Keratinocyte (primary cell): Measurements from ENCODE around the gene ABCB11. TPM values are rescaled to one million over a fixed set of nuclear protein-coding genes. Genes with fewer than 3 reads are reported as not detected.
A peak's percentile ranks its signal among the peaks of the same experiment; 100 is the strongest.

Source experiments
- DNase-seq: peaks from one replicate; pipeline ENCODE4 v3.0.0-alpha.2; 2011; ENCODE audit warnings: low read depth, missing footprints, low spot score
- FAIRE-seq: peaks from 2 replicates; lab custom pipeline; 2011; peaks lifted over from hg19 to GRCh38; lab: Jason Lieb, UNC
- H2AFZ ChIP-seq: 2 replicates; pipeline ENCODE4 v1.6.0; 2012; ENCODE audit warnings: low read length, control low read depth, inconsistent platforms; ENCODE audit not compliant: control insufficient read depth
- H3K27ac ChIP-seq: 2 replicates; pipeline ENCODE4 v1.5.1; 2011; ENCODE audit warnings: low read length; ENCODE audit not compliant: control insufficient read depth, insufficient read depth
- H3K27me3 ChIP-seq: 3 replicates; pipeline ENCODE4 v1.6.0; 2011; ENCODE audit warnings: low read length; ENCODE audit not compliant: control insufficient read depth, insufficient read depth; ENCODE audit errors: extremely low read depth
- H3K36me3 ChIP-seq, 2 experiments: 2 replicates in 1 of 2; 3 replicates in 1 of 2; pipeline ENCODE4 v1.5.1; 2011; ENCODE audit warnings: low read length in 2 of 2, mild to moderate bottlenecking in 1 of 2; ENCODE audit not compliant: control insufficient read depth in 2 of 2, insufficient read depth in 2 of 2; ENCODE audit errors: extremely low read depth in 1 of 2
- H3K4me1 ChIP-seq: 3 replicates; pipeline ENCODE4 v1.5.1; 2011; ENCODE audit warnings: low read length; ENCODE audit not compliant: control insufficient read depth, insufficient read depth; ENCODE audit errors: extremely low read depth
- H3K4me2 ChIP-seq: 3 replicates; pipeline ENCODE4 v1.6.0; 2011; ENCODE audit warnings: low read depth, low read length; ENCODE audit not compliant: control insufficient read depth, insufficient read depth; ENCODE audit errors: extremely low read depth
- H3K4me3 ChIP-seq, 3 experiments: fragments of 200-600 bp in 1 of 3; sonication (generic) in 1 of 3; 2 replicates in 2 of 3; 3 replicates in 1 of 3; pipeline ENCODE4 v1.5.1; 2011 to 2016; ENCODE audit warnings: low read length in 3 of 3, mild to moderate bottlenecking in 3 of 3, control low read depth in 2 of 3, inconsistent platforms in 1 of 3, low read depth in 1 of 3, mixed read lengths in 1 of 3, mixed run types in 1 of 3, moderate library complexity in 1 of 3; ENCODE audit not compliant: control insufficient read depth in 2 of 3, insufficient read depth in 2 of 3; ENCODE audit errors: extremely low read depth in 1 of 3
- H3K79me2 ChIP-seq: 2 replicates; pipeline ENCODE4 v1.6.0; 2012; ENCODE audit warnings: low read length; ENCODE audit not compliant: control insufficient read depth, insufficient read depth
- H3K9ac ChIP-seq: 3 replicates; pipeline ENCODE4 v1.6.0; 2011; ENCODE audit warnings: low read length; ENCODE audit not compliant: control insufficient read depth, insufficient read depth; ENCODE audit errors: extremely low read depth
- H3K9me1 ChIP-seq: 3 replicates; pipeline ENCODE4 v1.6.0; 2011; ENCODE audit warnings: low read length; ENCODE audit not compliant: control insufficient read depth, insufficient read depth; ENCODE audit errors: extremely low read depth
- H3K9me3 ChIP-seq: 2 replicates; pipeline ENCODE4 v1.5.1; 2012; ENCODE audit warnings: low read depth, low read length; ENCODE audit not compliant: control insufficient read depth
- H4K20me1 ChIP-seq: 3 replicates; pipeline ENCODE4 v1.6.0; 2011; ENCODE audit warnings: low read length; ENCODE audit not compliant: control insufficient read depth, insufficient read depth; ENCODE audit errors: extremely low read depth
- EZH2 ChIP-seq: IDR thresholded peaks from one replicate; pipeline ENCODE4 v1.6.1; 2012; ENCODE audit warnings: inconsistent platforms, mild to moderate bottlenecking, low read length, moderate library complexity
- dilution Hi-C: fragments of 300-500 bp; cut with MboI; formaldehyde crosslinking; loops from one replicate; pipeline ENCODE4 v1.7.0; 2020; ENCODE audit warnings: low sequenced_read_pairs; ENCODE audit not compliant: extremely low pct_ligation_motif_present
- polyA plus RNA-seq, 5 experiments: library from polyadenylated mRNA; depleted of rRNA in 3 of 5; stranded (reverse) in 3 of 5; stranded (forward) in 1 of 5; unstranded in 1 of 5; fragments of >200 nt; gene quantifications; 1 replicate in 1 of 5; 2 replicates in 3 of 5; 3 replicates in 1 of 5; pipeline versions ENCODE4 v1.2.1 to v1.2.3, GENCODE V29; 2011 to 2012; ENCODE audit warnings: missing spikeins in 2 of 5, low read depth in 1 of 5, low replicate concordance in 1 of 5
- TF ChIP-seq, protein P1 (sequence below), 3 experiments: IDR thresholded peaks in 1 of 3; conservative IDR thresholded peaks in 1 of 3; optimal IDR thresholded peaks in 1 of 3; 2 replicates in 2 of 3; 3 replicates in 1 of 3; pipeline versions ENCODE3 to v1.5.1; 2011; ENCODE audit warnings: low read length in 3 of 3, mild to moderate bottlenecking in 3 of 3, moderate library complexity in 2 of 3, control low read depth in 1 of 3, inconsistent platforms in 1 of 3; ENCODE audit not compliant: insufficient read depth in 2 of 3; ENCODE audit errors: extremely low read depth in 1 of 3

ABCB11 gene
- polyA plus RNA-seq, 1 donor (not counting 4 experiments of a cell fraction or from before 2014, with no cell fraction given): 0.03 TPM

DNA sequence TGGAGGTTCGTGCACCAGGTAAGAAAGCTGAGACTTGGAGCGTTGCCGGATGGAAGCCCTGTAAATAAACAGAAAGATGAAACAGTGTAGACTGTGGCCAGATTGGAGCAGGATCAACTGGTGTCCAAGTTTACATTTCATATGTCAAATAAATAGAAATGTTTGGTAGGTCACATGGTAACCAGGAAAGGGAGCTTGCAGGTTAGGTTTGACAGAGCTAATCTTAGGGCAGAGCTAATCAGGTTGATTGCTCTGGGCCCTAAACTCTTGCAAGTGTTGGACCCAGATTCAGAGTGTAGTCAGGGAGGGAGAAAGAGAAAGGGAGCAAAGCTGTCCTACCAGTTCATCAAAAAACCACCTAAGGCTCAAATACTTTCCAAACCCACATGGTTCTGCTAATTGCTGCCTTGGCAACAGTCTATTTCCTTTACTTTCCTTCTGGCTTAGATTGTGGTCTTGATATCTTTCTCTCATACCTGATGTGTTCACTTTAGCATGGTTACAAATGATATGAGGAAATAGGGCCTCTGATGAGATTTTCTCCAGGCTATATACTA, 66.8 kb downstream of the ABCB11 start:
- no peak overlapping the region for H3K9ac ChIP-seq
- DNase-seq (no peak), FAIRE-seq (peak; percentile 76)
- peak overlapping the region; percentile 29 for H2AFZ ChIP-seq
- peaks cover 12% of the 10 kb centered on the region for H3K4me1 ChIP-seq
- no peaks in the 10 kb centered on the region for H3K9me3 ChIP-seq
- H4K20me1 ChIP-seq: no peaks in the 10 kb centered on the region
- H3K4me2 ChIP-seq: peak overlapping the region; percentile 18
- no peaks in the 10 kb centered on the region for H3K27me3 ChIP-seq
- H3K27ac ChIP-seq: no peak overlapping the region
- H3K36me3 ChIP-seq: no peaks in the 10 kb centered on the region
- no peaks in the 10 kb centered on the region for H3K9me1 ChIP-seq
- H3K79me2 ChIP-seq: no peaks in the 10 kb centered on the region
- no peak overlapping the region for H3K4me3 ChIP-seq
- dilution Hi-C loops: no loop called here
- TF ChIP-seq, protein P1, sequence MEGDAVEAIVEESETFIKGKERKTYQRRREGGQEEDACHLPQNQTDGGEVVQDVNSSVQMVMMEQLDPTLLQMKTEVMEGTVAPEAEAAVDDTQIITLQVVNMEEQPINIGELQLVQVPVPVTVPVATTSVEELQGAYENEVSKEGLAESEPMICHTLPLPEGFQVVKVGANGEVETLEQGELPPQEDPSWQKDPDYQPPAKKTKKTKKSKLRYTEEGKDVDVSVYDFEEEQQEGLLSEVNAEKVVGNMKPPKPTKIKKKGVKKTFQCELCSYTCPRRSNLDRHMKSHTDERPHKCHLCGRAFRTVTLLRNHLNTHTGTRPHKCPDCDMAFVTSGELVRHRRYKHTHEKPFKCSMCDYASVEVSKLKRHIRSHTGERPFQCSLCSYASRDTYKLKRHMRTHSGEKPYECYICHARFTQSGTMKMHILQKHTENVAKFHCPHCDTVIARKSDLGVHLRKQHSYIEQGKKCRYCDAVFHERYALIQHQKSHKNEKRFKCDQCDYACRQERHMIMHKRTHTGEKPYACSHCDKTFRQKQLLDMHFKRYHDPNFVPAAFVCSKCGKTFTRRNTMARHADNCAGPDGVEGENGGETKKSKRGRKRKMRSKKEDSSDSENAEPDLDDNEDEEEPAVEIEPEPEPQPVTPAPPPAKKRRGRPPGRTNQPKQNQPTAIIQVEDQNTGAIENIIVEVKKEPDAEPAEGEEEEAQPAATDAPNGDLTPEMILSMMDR (optimal IDR thresholded peaks at IDR 0.05 in 1 of 3, IDR thresholded peaks at IDR 0.05 in 1 of 3, conservative IDR thresholded peaks at IDR 0.05 in 1 of 3; ENCODE audit: extremely low read depth in 1 of 3, insufficient read depth in 2 of 3, low read length in 3 of 3): no peak
- TF ChIP-seq EZH2: no peak

DNA sequence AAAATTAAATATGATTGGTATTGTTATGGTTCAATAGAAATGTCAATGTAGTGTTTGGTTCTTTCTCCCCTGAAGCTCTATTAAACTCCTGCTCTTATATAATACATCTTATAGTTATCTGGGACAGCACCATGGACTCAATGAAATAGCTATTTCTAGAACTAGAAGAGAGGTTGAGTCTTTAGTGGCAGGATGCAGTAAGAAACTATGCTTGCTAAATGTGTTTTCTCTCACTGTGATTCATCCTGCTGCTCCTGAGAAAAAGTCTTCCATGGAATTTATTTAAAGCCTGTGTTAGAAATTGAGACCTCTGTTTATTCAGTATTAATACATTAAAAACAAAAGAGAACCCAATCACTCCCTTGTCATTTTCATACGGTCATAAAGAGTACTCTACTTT, 68.5 kb downstream of the ABCB11 start:
- H3K79me2 ChIP-seq: no peaks in the 10 kb centered on the region
- H3K4me1 ChIP-seq: peaks cover 12% of the 10 kb centered on the region
- no peak overlapping the region for H3K4me2 ChIP-seq
- H3K4me3 ChIP-seq: no peak overlapping the region
- no peaks in the 10 kb centered on the region for H3K27me3 ChIP-seq
- FAIRE-seq (no peak), DNase-seq (no peak)
- no peak overlapping the region for H2AFZ ChIP-seq
- H3K27ac ChIP-seq: no peak overlapping the region
- TF ChIP-seq, protein P1 (optimal IDR thresholded peaks at IDR 0.05 in 1 of 3, IDR thresholded peaks at IDR 0.05 in 1 of 3, conservative IDR thresholded peaks at IDR 0.05 in 1 of 3; ENCODE audit: extremely low read depth in 1 of 3, insufficient read depth in 2 of 3, low read length in 3 of 3): no peak
- no peak for TF ChIP-seq EZH2
- H3K9me1 ChIP-seq: no peaks in the 10 kb centered on the region
- no peaks in the 10 kb centered on the region for H4K20me1 ChIP-seq
- no peaks in the 10 kb centered on the region for H3K36me3 ChIP-seq
- H3K9ac ChIP-seq: no peak overlapping the region
- no peaks in the 10 kb centered on the region for H3K9me3 ChIP-seq
- dilution Hi-C loops: no loop called here
